Trophoblast cell (in vitro differentiated cells and primary cell): ENCODE results near the gene NFYC.
A peak's percentile ranks its signal among the peaks of the same experiment; 100 is the strongest.
"Not testable (repeated sequence)": the region's sequence is repeated elsewhere in the genome, so short reads cannot be mapped to it uniquely, and the experiment has no call there.

Source experiments
- DNase-seq, 2 donors: peaks; one replicate each; pipeline ENCODE4 v3.0.0-alpha.2; 2016
- H2AFZ ChIP-seq: 2 replicates; pipeline ENCODE4 v1.6.1; 2013; ENCODE audit warnings: low read length, moderate library complexity, mild to moderate bottlenecking; ENCODE audit not compliant: insufficient read depth, poor library complexity
- H2AK5ac ChIP-seq: 2 replicates; pipeline ENCODE4 v1.6.1; 2013; ENCODE audit warnings: mild to moderate bottlenecking, low read length
- H2BK120ac ChIP-seq: 2 replicates; pipeline ENCODE4 v1.6.1; 2013; ENCODE audit warnings: low read length, mild to moderate bottlenecking, moderate library complexity; ENCODE audit not compliant: insufficient read depth, poor library complexity
- H2BK12ac ChIP-seq: 2 replicates; pipeline ENCODE4 v1.6.1; 2013; ENCODE audit warnings: mild to moderate bottlenecking, low read length, moderate library complexity
- H2BK5ac ChIP-seq: 2 replicates; pipeline ENCODE4 v1.6.1; 2013; ENCODE audit warnings: low read length, low read depth, moderate library complexity, mild to moderate bottlenecking; ENCODE audit not compliant: poor library complexity
- H3K14ac ChIP-seq: 2 replicates; pipeline ENCODE4 v1.6.1; 2013; ENCODE audit warnings: mild to moderate bottlenecking, low read length
- H3K18ac ChIP-seq: 2 replicates; pipeline ENCODE4 v1.6.1; 2013; ENCODE audit warnings: mild to moderate bottlenecking, low read length
- H3K23ac ChIP-seq: 2 replicates; pipeline ENCODE4 v1.6.1; 2013; ENCODE audit warnings: low read length
- H3K27ac ChIP-seq: 2 replicates; pipeline ENCODE4 v1.5.1; 2013; ENCODE audit warnings: low read depth, mild to moderate bottlenecking, inconsistent platforms, low read length, moderate library complexity
- H3K27me3 ChIP-seq: 2 replicates; pipeline ENCODE4 v1.6.1; 2013; ENCODE audit warnings: inconsistent platforms, mild to moderate bottlenecking, low read length, moderate library complexity; ENCODE audit not compliant: insufficient read depth
- H3K36me3 ChIP-seq, 2 experiments: 1 replicate in 1 of 2; 2 replicates in 1 of 2; pipeline ENCODE4 v1.6.1; 2013; ENCODE audit warnings: low read length in 2 of 2, mild to moderate bottlenecking in 2 of 2, moderate library complexity in 1 of 2; ENCODE audit not compliant: insufficient read depth in 2 of 2, control insufficient read depth in 1 of 2
- H3K4ac ChIP-seq: 2 replicates; pipeline ENCODE4 v1.6.1; 2013; ENCODE audit warnings: low read depth, mild to moderate bottlenecking, low read length, moderate library complexity
- H3K4me1 ChIP-seq, 2 experiments: 1 replicate in 1 of 2; 2 replicates in 1 of 2; pipeline ENCODE4 v1.6.1; 2013; ENCODE audit warnings: low read length in 2 of 2, mild to moderate bottlenecking in 2 of 2, moderate library complexity in 1 of 2; ENCODE audit not compliant: insufficient read depth in 2 of 2, control insufficient read depth in 1 of 2
- H3K4me2 ChIP-seq: 2 replicates; pipeline ENCODE4 v1.6.1; 2013; ENCODE audit warnings: inconsistent platforms, mild to moderate bottlenecking, low read length, moderate library complexity
- H3K4me3 ChIP-seq: 2 replicates; pipeline ENCODE4 v1.5.1; 2013; ENCODE audit warnings: mild to moderate bottlenecking, low read depth, low read length, inconsistent platforms
- H3K79me1 ChIP-seq: one replicate; pipeline ENCODE4 v1.6.1; 2013; ENCODE audit warnings: low read length
- H3K79me2 ChIP-seq: 2 replicates; pipeline ENCODE4 v1.6.1; 2013; ENCODE audit warnings: low read length, mild to moderate bottlenecking; ENCODE audit not compliant: control insufficient read depth, insufficient read depth, poor library complexity
- H3K9ac ChIP-seq: 2 replicates; pipeline ENCODE4 v1.6.1; 2013; ENCODE audit warnings: mild to moderate bottlenecking, low read length
- H3K9me3 ChIP-seq: 2 replicates; pipeline ENCODE4 v1.6.1; 2013; ENCODE audit warnings: low read depth, mild to moderate bottlenecking, control low read depth, inconsistent platforms, low read length; ENCODE audit not compliant: insufficient read depth
- H4K12ac ChIP-seq: 2 replicates; pipeline ENCODE4 v1.6.1; 2013; ENCODE audit warnings: low read depth, mild to moderate bottlenecking, low read length, moderate library complexity
- H4K8ac ChIP-seq: 2 replicates; pipeline ENCODE4 v1.6.1; 2013; ENCODE audit warnings: low read depth, mild to moderate bottlenecking, low read length, moderate library complexity
- H4K91ac ChIP-seq: one replicate; pipeline ENCODE4 v1.6.1; 2013; ENCODE audit warnings: low read depth, mild to moderate bottlenecking, low read length, moderate library complexity
- WGBS: extraction: QIAGEN DNeasy Blood & Tissue Kit; methylation state at CpG from one replicate; pipeline ENCODE4 v1.1.7; 2013; ENCODE audit warnings: missing lambda C conversion rate; ENCODE audit not compliant: insufficient read length, insufficient coverage; ENCODE audit errors: extremely low coverage; 5-methylcytosine and 5-hydroxymethylcytosine counted together

Gene NFYC

GRCh38 chr1:40722622-40723021 lies 31.1 kb downstream of the NFYC start:
- Histone ChIP-seq H3K18ac (no peak overlapping the region), H4K8ac (no peak overlapping the region), H4K91ac (no peak overlapping the region), H2BK12ac (peak overlapping the region; percentile 76), H2AK5ac (no peak overlapping the region), H3K4me1 (peaks cover 8 to 12% of the 10 kb centered on the region in 2 experiments), H3K9me3 (no peaks in the 10 kb centered on the region), H3K27me3 (no peaks in the 10 kb centered on the region), H3K4me3 (no peak overlapping the region), H3K79me2 (peaks cover 2% of the 10 kb centered on the region), H3K36me3 (peaks cover 0 to 7% of the 10 kb centered on the region in 2 experiments), H3K9ac (no peak overlapping the region), H4K12ac (no peak overlapping the region), H3K23ac (no peak overlapping the region), H3K4ac (no peak overlapping the region), H3K14ac (no peak overlapping the region), H2AFZ (no peak overlapping the region), H3K27ac (peak overlapping the region; percentile 64), H2BK5ac (no peak overlapping the region), H3K79me1 (peaks cover 3% of the 10 kb centered on the region), H3K4me2 (no peak overlapping the region), H2BK120ac (no peak overlapping the region)
- DNase-seq, result no peak
- WGBS, result no CpG with 5 or more reads among the region's 3 CpGs

DNA sequence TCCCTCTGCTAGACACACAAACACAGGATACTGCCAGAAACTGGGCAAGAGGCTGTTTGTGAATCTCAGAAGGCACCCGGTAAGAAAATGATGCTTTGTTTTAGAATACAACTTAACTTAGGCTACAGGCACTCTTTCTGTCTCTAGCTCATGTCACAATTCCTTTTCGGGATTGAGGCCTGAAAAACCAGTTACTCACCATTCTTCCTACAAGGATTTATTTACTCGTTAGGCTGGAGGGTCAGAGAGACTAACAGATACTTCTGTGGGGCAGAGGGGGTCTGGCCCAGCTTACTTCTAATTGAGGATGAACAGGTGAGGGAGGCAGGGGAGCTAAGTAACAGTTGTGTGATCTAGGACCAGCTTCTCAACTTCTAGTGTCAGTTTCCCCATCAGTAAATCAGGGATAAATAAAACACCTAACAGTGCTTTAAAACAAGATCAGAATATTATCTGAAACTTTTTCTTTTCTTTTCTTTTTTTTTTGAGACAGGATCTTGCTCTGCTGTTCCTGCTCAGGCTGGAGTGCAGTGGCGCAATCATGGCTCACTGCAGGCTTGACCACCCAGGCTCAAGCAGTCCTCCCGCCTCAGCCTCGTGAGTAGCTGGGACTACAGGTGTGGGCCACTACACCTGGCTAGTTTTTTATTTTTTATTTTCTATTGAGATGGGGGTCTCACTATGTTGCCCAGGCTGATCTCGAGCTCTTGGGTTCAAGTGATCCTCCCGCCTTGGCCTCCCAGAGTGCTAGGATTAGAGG lies 31.9 kb downstream of the NFYC start:
- peaks cover 8 to 12% of the 10 kb centered on the region in 2 experiments for H3K4me1 ChIP-seq
- no CpG with 5 or more reads among the region's 8 CpGs for WGBS
- H2BK5ac ChIP-seq, result peak overlapping the region; percentile 35

GRCh38 chr1:40727662-40728061 lies 36.2 kb downstream of the NFYC start:
- H2BK5ac ChIP-seq, H2AFZ ChIP-seq, H4K8ac ChIP-seq, H3K79me1 ChIP-seq, H3K23ac ChIP-seq, H2AK5ac ChIP-seq, H3K27me3 ChIP-seq, H3K9me3 ChIP-seq, H2BK120ac ChIP-seq, H2BK12ac ChIP-seq, H3K79me2 ChIP-seq, H4K12ac ChIP-seq, H4K91ac ChIP-seq, H3K14ac ChIP-seq, H3K36me3 ChIP-seq, H3K4me3 ChIP-seq, H3K4me2 ChIP-seq, H3K27ac ChIP-seq, H3K9ac ChIP-seq, H3K4me1 ChIP-seq: not testable (repeated sequence)
- WGBS, result no CpG with 5 or more reads among the region's 9 CpGs
- DNase-seq, result peak; percentile 61 to 73
- Histone ChIP-seq H3K18ac (peak overlapping the region; percentile 68), H3K4ac (peak overlapping the region; percentile 6)

More for the DNA sequence above, 31.9 kb downstream of the NFYC start:
- H3K9ac ChIP-seq, result no peak overlapping the region
- H2AK5ac ChIP-seq, result no peak overlapping the region
- peak overlapping the region; percentile 75 for H4K91ac ChIP-seq
- H2BK120ac ChIP-seq, result peak overlapping the region; percentile 77
- H2BK12ac ChIP-seq, result peak overlapping the region; percentile 92
- H3K27ac ChIP-seq, result peak overlapping the region; percentile 64
- no peak overlapping the region for H3K18ac ChIP-seq
- H3K23ac ChIP-seq, result no peak overlapping the region
- H3K79me1 ChIP-seq, result peaks cover 3% of the 10 kb centered on the region
- H3K9me3 ChIP-seq, result no peaks in the 10 kb centered on the region
- peak overlapping the region; percentile 28 for H4K8ac ChIP-seq
- H3K4me3 ChIP-seq, result no peak overlapping the region
- H3K79me2 ChIP-seq, result peaks cover 2% of the 10 kb centered on the region
- H3K14ac ChIP-seq, result no peak overlapping the region
- H3K4me2 ChIP-seq, result peak overlapping the region; percentile 47
- peaks cover 0 to 7% of the 10 kb centered on the region in 2 experiments for H3K36me3 ChIP-seq
- H2AFZ ChIP-seq, result no peak overlapping the region
- DNase-seq, result peak; percentile 70 to 89
- peak overlapping the region; percentile 64 for H3K4ac ChIP-seq
- no peak overlapping the region for H4K12ac ChIP-seq
- no peaks in the 10 kb centered on the region for H3K27me3 ChIP-seq

DNA sequence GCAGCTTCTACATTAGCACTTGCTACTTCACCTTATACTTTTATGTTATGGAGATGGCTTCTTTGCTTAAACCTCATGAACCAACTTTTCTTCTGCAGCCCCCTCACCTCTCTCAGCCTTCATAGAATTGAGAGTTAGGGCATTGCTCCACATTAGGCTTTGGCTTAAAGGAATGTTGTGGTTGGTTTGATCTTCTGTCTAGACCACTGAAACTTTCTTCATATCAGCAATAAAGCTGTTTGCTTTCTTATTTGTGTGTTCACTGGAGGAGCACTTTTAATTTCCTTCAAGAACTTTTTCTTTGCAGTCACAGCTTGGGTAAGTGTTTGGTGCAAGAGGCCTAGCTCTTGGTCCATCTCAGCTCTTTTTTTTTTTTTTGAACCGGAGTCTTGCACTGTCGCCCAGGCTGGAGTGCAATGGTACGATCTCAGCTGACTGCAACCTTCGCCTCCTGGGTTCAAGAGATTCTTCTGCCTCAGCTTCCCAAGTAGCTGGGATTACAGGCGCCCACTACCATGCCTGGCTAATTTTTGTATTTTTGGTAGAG lies 37.9 kb downstream of the NFYC start:
- H4K91ac ChIP-seq, H3K14ac ChIP-seq, H3K23ac ChIP-seq, H3K4me2 ChIP-seq, H3K4ac ChIP-seq, H3K4me1 ChIP-seq, H2BK5ac ChIP-seq, H3K27me3 ChIP-seq, H2AFZ ChIP-seq, H3K18ac ChIP-seq, H4K12ac ChIP-seq, H4K8ac ChIP-seq, H3K9me3 ChIP-seq, H2BK120ac ChIP-seq, H3K9ac ChIP-seq, DNase-seq, H3K79me2 ChIP-seq, H3K36me3 ChIP-seq, H2BK12ac ChIP-seq, H2AK5ac ChIP-seq, H3K79me1 ChIP-seq, H3K27ac ChIP-seq, H3K4me3 ChIP-seq: not testable (repeated sequence)
- no CpG with 5 or more reads among the region's 5 CpGs for WGBS
